Gastrocnemius medialis (tissue), 4 donors: ENCODE data around the gene DGKG.

Source experiments
- POLR2A ChIP-seq, 2 donors: fragments of 450-650 bp; IDR thresholded peaks; one replicate each; pipeline ENCODE4 v1.6.1; 2017; ENCODE audit warnings: antibody characterized with exemption in 2 of 2, mild to moderate bottlenecking in 2 of 2, moderate library complexity in 2 of 2
- TF ChIP-seq, protein P1 (sequence below), 5 experiments: fragments of 450-650 bp in 3 of 5; fragments of 200-600 bp in 2 of 5; sonication (generic) in 2 of 5; IDR thresholded peaks in 4 of 5; conservative IDR thresholded peaks in 1 of 5; 1 replicate in 4 of 5; 2 replicates in 1 of 5; pipeline ENCODE4 v1.5.1; 2016 to 2019; ENCODE audit warnings: antibody characterized with exemption in 5 of 5, mild to moderate bottlenecking in 3 of 5, moderate library complexity in 3 of 5

GRCh38 chr3:186283651-186284348, 78.2 kb downstream of the DGKG start:
- TF ChIP-seq, protein P1, sequence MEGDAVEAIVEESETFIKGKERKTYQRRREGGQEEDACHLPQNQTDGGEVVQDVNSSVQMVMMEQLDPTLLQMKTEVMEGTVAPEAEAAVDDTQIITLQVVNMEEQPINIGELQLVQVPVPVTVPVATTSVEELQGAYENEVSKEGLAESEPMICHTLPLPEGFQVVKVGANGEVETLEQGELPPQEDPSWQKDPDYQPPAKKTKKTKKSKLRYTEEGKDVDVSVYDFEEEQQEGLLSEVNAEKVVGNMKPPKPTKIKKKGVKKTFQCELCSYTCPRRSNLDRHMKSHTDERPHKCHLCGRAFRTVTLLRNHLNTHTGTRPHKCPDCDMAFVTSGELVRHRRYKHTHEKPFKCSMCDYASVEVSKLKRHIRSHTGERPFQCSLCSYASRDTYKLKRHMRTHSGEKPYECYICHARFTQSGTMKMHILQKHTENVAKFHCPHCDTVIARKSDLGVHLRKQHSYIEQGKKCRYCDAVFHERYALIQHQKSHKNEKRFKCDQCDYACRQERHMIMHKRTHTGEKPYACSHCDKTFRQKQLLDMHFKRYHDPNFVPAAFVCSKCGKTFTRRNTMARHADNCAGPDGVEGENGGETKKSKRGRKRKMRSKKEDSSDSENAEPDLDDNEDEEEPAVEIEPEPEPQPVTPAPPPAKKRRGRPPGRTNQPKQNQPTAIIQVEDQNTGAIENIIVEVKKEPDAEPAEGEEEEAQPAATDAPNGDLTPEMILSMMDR (IDR thresholded peaks at IDR 0.05 in 4 of 5, conservative IDR thresholded peaks at IDR 0.05 in 1 of 5) = no peak
- no peak for TF ChIP-seq POLR2A (IDR thresholded peaks at IDR 0.05)
